ENCODE data around the gene APOL1. TPM values are rescaled to one million over a fixed set of nuclear protein-coding genes. Genes with fewer than 3 reads are reported as not detected.

APOL1 gene
- total and polyA plus RNA-seq, 2 of the 4 experiments (the other 2 are of a cell fraction), result 0.36 to 0.77 TPM

DNA sequence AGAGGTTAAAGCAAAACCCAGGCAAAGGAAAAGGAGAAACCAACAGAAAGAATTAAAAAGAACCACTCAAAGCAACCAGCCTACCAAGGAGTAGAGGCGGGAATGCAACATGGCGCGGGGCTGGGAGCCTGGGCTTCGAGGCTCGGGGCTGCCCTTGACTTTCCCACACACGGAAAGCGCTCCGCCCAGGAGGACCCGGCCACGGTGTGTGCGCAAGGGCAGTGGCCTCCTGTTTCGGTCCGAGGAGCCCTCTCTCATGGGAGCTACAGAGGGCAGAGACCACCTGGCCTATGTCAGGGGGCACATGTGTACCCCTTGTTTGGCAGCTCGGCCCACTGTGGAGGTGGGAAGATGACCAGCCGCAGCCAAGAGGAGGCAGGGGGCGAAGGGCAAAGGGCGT is 55.9 kb downstream of the APOL1 start:
- no peak overlapping the region for H2AFZ ChIP-seq (replicated peaks; ENCODE audit: low read length, poor library complexity)
- no TSS peak for BruUV-seq (replicated peaks)
- no peaks in the 10 kb centered on the region for H3K27me3 ChIP-seq (ENCODE audit: control insufficient read depth, insufficient read depth, low read length)
- ChIA-PET POLR2A (ENCODE audit: unreplicated experiment) (no interaction called here), CTCF (no interaction called here)
- intact Hi-C loops (cut with micrococcal nuclease) (no loop called here), in situ Hi-C loops (cut with MboI; ENCODE audit: low sequenced_read_pairs) (no loop called here), dilution Hi-C loops (cut with HindIII; ENCODE audit: low sequenced_read_pairs, unreplicated experiment) (no loop called here)
- no peak overlapping the region for H3K14ac ChIP-seq (replicated peaks; ENCODE audit: low read depth, low read length)
- no peaks in the 10 kb centered on the region for H3K9me3 ChIP-seq (ENCODE audit: control insufficient read depth, insufficient read depth, low read length)
- H3K4me2 ChIP-seq (ENCODE audit: low read depth, low read length), result no peak overlapping the region
- no peak overlapping the region for H3K27ac ChIP-seq (ENCODE audit: insufficient read depth, low read length)
- no peak overlapping the region for H2BK5ac ChIP-seq (ENCODE audit: low read depth, low read length, poor library complexity, severe bottlenecking)
- H3K79me1 ChIP-seq (ENCODE audit: low read depth in 1 of 2, low read length in 2 of 2), result peaks cover 54 to 93% of the 10 kb centered on the region in 2 experiments
- H2AK5ac ChIP-seq (ENCODE audit: low read depth, low read length), result no peak overlapping the region
- TF ChIP-seq RFX5 (IDR thresholded peaks at IDR 0.05; ENCODE audit: low read depth, low read length) (no peak), RCOR1 (IDR thresholded peaks at IDR 0.05; ENCODE audit: insufficient replicate concordance, low read length) (no peak), POLR2A (IDR thresholded peaks at IDR 0.05; ENCODE audit: low read depth, low read length) (no peak)
- TF ChIP-seq, protein P1, sequence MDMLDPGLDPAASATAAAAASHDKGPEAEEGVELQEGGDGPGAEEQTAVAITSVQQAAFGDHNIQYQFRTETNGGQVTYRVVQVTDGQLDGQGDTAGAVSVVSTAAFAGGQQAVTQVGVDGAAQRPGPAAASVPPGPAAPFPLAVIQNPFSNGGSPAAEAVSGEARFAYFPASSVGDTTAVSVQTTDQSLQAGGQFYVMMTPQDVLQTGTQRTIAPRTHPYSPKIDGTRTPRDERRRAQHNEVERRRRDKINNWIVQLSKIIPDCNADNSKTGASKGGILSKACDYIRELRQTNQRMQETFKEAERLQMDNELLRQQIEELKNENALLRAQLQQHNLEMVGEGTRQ (IDR thresholded peaks at IDR 0.05; ENCODE audit: low read depth, low read length), result no peak
- H2BK15ac ChIP-seq (ENCODE audit: low read depth, low read length), result no peak overlapping the region
- no peak overlapping the region for H4K91ac ChIP-seq (ENCODE audit: insufficient read depth, low read depth, low read length)
- H2BK20ac ChIP-seq (ENCODE audit: low read depth, low read length), result no peak overlapping the region
- no peak overlapping the region for H3K4ac ChIP-seq (ENCODE audit: low read depth, low read length)
- no peak overlapping the region for H2BK120ac ChIP-seq (ENCODE audit: low read depth, low read length)
- no peak overlapping the region for H3K9ac ChIP-seq (ENCODE audit: low read depth, low read length)
- H3K56ac ChIP-seq (ENCODE audit: extremely low read depth, insufficient read depth, low read length), result no peak overlapping the region
- H3K18ac ChIP-seq (ENCODE audit: low read depth, low read length), result no peak overlapping the region
- no peak for DNase-seq
- H2AK9ac ChIP-seq (replicated peaks; ENCODE audit: low read depth, low read length, poor library complexity), result no peak overlapping the region
- H4K5ac ChIP-seq (ENCODE audit: low read depth, low read length), result no peak overlapping the region
- ATAC-seq (ENCODE audit: low read depth), result no peak
- H3K4me3 ChIP-seq (ENCODE audit: insufficient read depth, low read depth, low read length), result no peak overlapping the region
- peaks cover 91% of the 10 kb centered on the region for H3K36me3 ChIP-seq (ENCODE audit: control insufficient read depth, insufficient read depth, low read length)
- H4K20me1 ChIP-seq (ENCODE audit: insufficient read depth, low read length), result peaks cover 84% of the 10 kb centered on the region
- no peaks in the 10 kb centered on the region for H3K4me1 ChIP-seq (ENCODE audit: control insufficient read depth, insufficient read depth, low read length)
- no peak overlapping the region for H3K23ac ChIP-seq (ENCODE audit: low read depth, low read length)
- H3K9me1 ChIP-seq (ENCODE audit: insufficient read depth, low read length), result peaks cover 14% of the 10 kb centered on the region; the same call in 1 of the 2 replicates
- 97% methylated on average over 4 of the region's 17 CpGs; no CpG with 5 or more reads in 1 of the 2 experiments for WGBS, 2 experiments (ENCODE audit: extremely low coverage in 2 of 2, insufficient read length in 1 of 2)
- peak overlapping the region in 1 of 2 experiments; percentile 12; a peak in 1 of 4 replicates for H4K8ac ChIP-seq (ENCODE audit: low read depth in 2 of 2, low read length in 2 of 2)

Measured in IMR-90 (cell line).